Astrocyte (in vitro differentiated cells and primary cell): ENCODE results near the gene ASH1L. TPM values are rescaled to one million over a fixed set of nuclear protein-coding genes. Genes with fewer than 3 reads are reported as not detected.

Source experiments
- DNase-seq: peaks from one replicate; pipeline ENCODE4 v3.0.0-alpha.2; 2010; ENCODE audit warnings: low read depth
- FAIRE-seq: peaks from 2 replicates; lab custom pipeline; 2011; peaks lifted over from hg19 to GRCh38; lab: Jason Lieb, UNC
- H2AFZ ChIP-seq: 2 replicates; pipeline ENCODE4 v1.6.0; 2012; ENCODE audit warnings: low read depth, low read length, inconsistent platforms
- H3K27ac ChIP-seq: 2 replicates; pipeline ENCODE4 v1.5.1; 2011; ENCODE audit warnings: low read depth, low read length, inconsistent platforms
- H3K27me3 ChIP-seq: 2 replicates; pipeline ENCODE4 v1.6.0; 2011; ENCODE audit warnings: low read length, inconsistent platforms; ENCODE audit not compliant: insufficient read depth
- H3K36me3 ChIP-seq: 2 replicates; pipeline ENCODE4 v1.5.1; 2011; ENCODE audit warnings: low read length, inconsistent platforms; ENCODE audit not compliant: insufficient read depth
- H3K4me1 ChIP-seq: 2 replicates; pipeline ENCODE4 v1.5.1; 2011; ENCODE audit warnings: low read length, inconsistent platforms; ENCODE audit not compliant: insufficient read depth
- H3K4me2 ChIP-seq: 2 replicates; pipeline ENCODE4 v1.6.0; 2012; ENCODE audit warnings: low read length, inconsistent platforms
- H3K4me3 ChIP-seq: 2 replicates; pipeline ENCODE4 v1.5.1; 2011; ENCODE audit warnings: low read depth, mild to moderate bottlenecking, low read length, inconsistent platforms; ENCODE audit not compliant: insufficient read depth
- H3K79me2 ChIP-seq: 2 replicates; pipeline ENCODE4 v1.6.0; 2012; ENCODE audit warnings: mild to moderate bottlenecking, low read length, inconsistent platforms; ENCODE audit not compliant: insufficient read depth
- H3K9ac ChIP-seq: 2 replicates; pipeline ENCODE4 v1.6.0; 2012; ENCODE audit warnings: mild to moderate bottlenecking, low read length, inconsistent platforms
- H3K9me3 ChIP-seq: 2 replicates; pipeline ENCODE4 v1.5.1; 2012; ENCODE audit warnings: low read depth, mild to moderate bottlenecking, low read length, inconsistent platforms; ENCODE audit not compliant: insufficient read depth
- H4K20me1 ChIP-seq: 2 replicates; pipeline ENCODE4 v1.6.0; 2012; ENCODE audit warnings: low read length, inconsistent platforms; ENCODE audit not compliant: insufficient read depth
- H3K27ac Mint-ChIP-seq: one replicate; pipeline ENCODE4 v1.8.0; 2021; ENCODE audit warnings: mild to moderate bottlenecking, mixed read lengths; ENCODE audit not compliant: unreplicated experiment
- H3K27me3 Mint-ChIP-seq: one replicate; pipeline ENCODE4 v1.8.0; 2021; ENCODE audit warnings: low read depth, mixed read lengths; ENCODE audit not compliant: unreplicated experiment
- H3K36me3 Mint-ChIP-seq: one replicate; pipeline ENCODE4 v1.8.0; 2021; ENCODE audit warnings: low read depth, mixed read lengths; ENCODE audit not compliant: unreplicated experiment
- H3K4me1 Mint-ChIP-seq: one replicate; pipeline ENCODE4 v1.8.0; 2021; ENCODE audit warnings: low read depth, mixed read lengths; ENCODE audit not compliant: unreplicated experiment
- H3K4me3 Mint-ChIP-seq: one replicate; pipeline ENCODE4 v1.8.0; 2021; ENCODE audit warnings: mild to moderate bottlenecking, moderate library complexity, mixed read lengths; ENCODE audit not compliant: unreplicated experiment
- H3K9me3 Mint-ChIP-seq: one replicate; pipeline ENCODE4 v1.8.0; 2021; ENCODE audit warnings: mild to moderate bottlenecking, mixed read lengths; ENCODE audit not compliant: unreplicated experiment
- EZH2 ChIP-seq: IDR thresholded peaks from 2 replicates; pipeline ENCODE4 v1.6.1; 2012; ENCODE audit warnings: mild to moderate bottlenecking, low read length, inconsistent platforms; ENCODE audit not compliant: insufficient read depth
- total RNA-seq: library from RNA; stranded (reverse); gene quantifications from 2 replicates; pipeline ENCODE4 v1.2.1, GENCODE V29; 2021
- TF ChIP-seq, protein P1 (sequence below): IDR thresholded peaks from 2 replicates; pipeline ENCODE4 v1.5.1; 2011; ENCODE audit warnings: low read depth, mild to moderate bottlenecking, inconsistent platforms, low read length, moderate library complexity; ENCODE audit not compliant: insufficient read depth

The ASH1L gene
- total RNA-seq, 1 donor from 2014 or later: 31.1 TPM

DNA sequence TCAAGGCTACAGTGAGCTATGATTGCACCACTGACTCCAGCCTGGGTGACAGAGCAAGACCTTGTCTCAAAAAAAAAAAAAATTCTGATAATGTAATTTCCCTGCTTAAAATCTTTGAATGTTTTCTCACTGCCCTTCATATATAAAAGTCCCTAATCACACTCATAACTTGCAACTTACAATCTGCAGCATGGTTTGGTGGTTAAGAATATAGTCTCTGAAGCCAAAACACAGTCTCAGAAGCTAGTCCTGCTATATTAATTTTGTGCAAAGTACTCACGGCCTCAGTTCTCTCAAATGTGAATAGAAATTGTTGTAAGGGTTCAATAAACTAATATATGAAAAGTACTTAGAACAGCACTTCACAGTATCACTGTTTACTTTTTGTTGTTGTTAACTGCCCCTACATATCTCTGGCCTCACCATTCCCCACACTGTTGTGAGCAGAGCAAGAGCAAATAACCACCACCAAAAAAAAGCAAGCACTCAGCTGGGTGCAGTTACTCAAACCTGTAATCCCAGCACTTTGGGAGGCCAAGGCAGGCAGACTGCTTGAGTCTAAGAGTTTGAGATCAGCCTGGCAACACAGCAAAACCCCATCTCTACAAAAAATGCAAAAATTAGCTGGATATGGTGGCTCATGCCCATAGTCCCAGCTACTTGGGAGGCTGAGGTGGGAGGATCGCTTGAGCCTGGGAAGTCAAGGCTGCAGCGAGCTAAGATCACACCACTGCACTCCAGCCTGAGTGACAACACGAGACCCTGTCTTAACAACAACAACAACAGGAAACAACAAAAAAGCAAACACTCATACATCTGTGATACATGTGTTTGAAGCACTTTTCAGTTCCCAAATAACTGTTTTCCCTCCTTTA is 22.4 kb downstream of the ASH1L start:
- Histone ChIP-seq H3K4me1 (no peaks in the 10 kb centered on the region), H3K9me3 (no peaks in the 10 kb centered on the region), H4K20me1 (peaks cover 67% of the 10 kb centered on the region), H3K4me3 (no peak overlapping the region), H3K79me2 (peaks cover 96% of the 10 kb centered on the region), H3K27me3 (no peaks in the 10 kb centered on the region), H3K27ac (no peak overlapping the region), H3K4me2 (no peak overlapping the region), H2AFZ (no peak overlapping the region), H3K9ac (no peak overlapping the region), H3K36me3 (no peaks in the 10 kb centered on the region)
- peaks cover 2% of the 10 kb centered on the region for H3K36me3 Mint-ChIP-seq
- peaks cover 18% of the 10 kb centered on the region for H3K4me1 Mint-ChIP-seq
- DNase-seq (no peak), FAIRE-seq (no peak)
- H3K9me3 Mint-ChIP-seq: no peaks in the 10 kb centered on the region
- H3K4me3 Mint-ChIP-seq: no peak overlapping the region
- TF ChIP-seq, protein P1, sequence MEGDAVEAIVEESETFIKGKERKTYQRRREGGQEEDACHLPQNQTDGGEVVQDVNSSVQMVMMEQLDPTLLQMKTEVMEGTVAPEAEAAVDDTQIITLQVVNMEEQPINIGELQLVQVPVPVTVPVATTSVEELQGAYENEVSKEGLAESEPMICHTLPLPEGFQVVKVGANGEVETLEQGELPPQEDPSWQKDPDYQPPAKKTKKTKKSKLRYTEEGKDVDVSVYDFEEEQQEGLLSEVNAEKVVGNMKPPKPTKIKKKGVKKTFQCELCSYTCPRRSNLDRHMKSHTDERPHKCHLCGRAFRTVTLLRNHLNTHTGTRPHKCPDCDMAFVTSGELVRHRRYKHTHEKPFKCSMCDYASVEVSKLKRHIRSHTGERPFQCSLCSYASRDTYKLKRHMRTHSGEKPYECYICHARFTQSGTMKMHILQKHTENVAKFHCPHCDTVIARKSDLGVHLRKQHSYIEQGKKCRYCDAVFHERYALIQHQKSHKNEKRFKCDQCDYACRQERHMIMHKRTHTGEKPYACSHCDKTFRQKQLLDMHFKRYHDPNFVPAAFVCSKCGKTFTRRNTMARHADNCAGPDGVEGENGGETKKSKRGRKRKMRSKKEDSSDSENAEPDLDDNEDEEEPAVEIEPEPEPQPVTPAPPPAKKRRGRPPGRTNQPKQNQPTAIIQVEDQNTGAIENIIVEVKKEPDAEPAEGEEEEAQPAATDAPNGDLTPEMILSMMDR: no peak
- no peak for TF ChIP-seq EZH2
- H3K27ac Mint-ChIP-seq: no peak overlapping the region
- H3K27me3 Mint-ChIP-seq: no peaks in the 10 kb centered on the region

DNA sequence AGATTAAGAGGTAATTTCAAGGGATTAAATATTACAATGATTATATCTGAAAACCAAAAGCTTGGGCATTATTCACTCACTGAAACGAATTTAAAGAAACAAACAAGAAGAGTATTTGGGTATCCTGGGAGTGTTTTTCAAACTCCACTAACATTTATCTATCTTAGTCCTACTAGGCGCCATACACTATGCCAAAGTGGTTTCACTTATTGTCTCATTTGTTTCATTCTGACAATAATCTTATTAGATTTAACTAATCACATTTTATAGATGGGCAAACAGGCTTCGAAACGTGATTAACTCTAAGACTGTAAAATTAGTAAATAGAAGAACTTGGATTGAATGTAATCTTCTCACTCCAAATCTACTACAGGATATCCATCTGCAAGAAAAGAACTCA is 25.4 kb downstream of the ASH1L start:
- DNase-seq (no peak), FAIRE-seq (no peak)
- H3K27me3 Mint-ChIP-seq: no peaks in the 10 kb centered on the region
- Histone ChIP-seq H3K36me3 (no peaks in the 10 kb centered on the region), H3K4me3 (no peak overlapping the region), H3K4me2 (no peak overlapping the region), H3K27me3 (no peaks in the 10 kb centered on the region), H3K9ac (no peak overlapping the region), H2AFZ (no peak overlapping the region), H4K20me1 (peaks cover 75% of the 10 kb centered on the region), H3K9me3 (no peaks in the 10 kb centered on the region), H3K79me2 (peaks cover 95% of the 10 kb centered on the region), H3K27ac (no peak overlapping the region), H3K4me1 (no peaks in the 10 kb centered on the region)
- peaks cover 2% of the 10 kb centered on the region for H3K36me3 Mint-ChIP-seq
- TF ChIP-seq, protein P1: no peak
- TF ChIP-seq EZH2: no peak
- no peak overlapping the region for H3K4me3 Mint-ChIP-seq
- no peaks in the 10 kb centered on the region for H3K9me3 Mint-ChIP-seq
- H3K4me1 Mint-ChIP-seq: peaks cover 21% of the 10 kb centered on the region
- H3K27ac Mint-ChIP-seq: no peak overlapping the region

DNA sequence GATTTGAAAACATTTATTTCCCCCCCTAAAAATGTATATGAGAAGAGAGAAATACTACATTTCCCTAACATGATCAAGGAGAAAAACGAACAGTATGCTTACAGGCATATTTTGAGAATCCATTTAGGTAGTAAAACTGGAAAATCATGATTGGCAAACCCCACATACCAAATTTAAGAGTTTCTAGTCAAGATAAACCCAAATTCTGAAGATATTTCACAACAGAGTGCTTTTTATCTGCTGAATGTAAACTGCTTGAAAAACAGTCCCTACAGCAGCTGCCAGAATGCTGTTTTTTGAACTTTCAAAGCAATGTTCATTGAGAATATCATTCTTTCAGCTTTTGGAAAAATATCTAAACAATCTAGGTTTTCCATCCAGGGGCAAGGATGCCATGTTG is 31.0 kb downstream of the ASH1L start:
- Histone ChIP-seq H2AFZ (no peak overlapping the region), H3K36me3 (no peaks in the 10 kb centered on the region), H3K27ac (no peak overlapping the region), H4K20me1 (peaks cover 80% of the 10 kb centered on the region), H3K4me3 (no peak overlapping the region), H3K4me1 (no peaks in the 10 kb centered on the region), H3K27me3 (no peaks in the 10 kb centered on the region), H3K9me3 (no peaks in the 10 kb centered on the region), H3K4me2 (no peak overlapping the region), H3K79me2 (peaks cover 95% of the 10 kb centered on the region), H3K9ac (no peak overlapping the region)
- FAIRE-seq (no peak), DNase-seq (no peak)
- Mint-ChIP-seq H3K36me3 (no peaks in the 10 kb centered on the region), H3K4me1 (peaks cover 10% of the 10 kb centered on the region), H3K27me3 (no peaks in the 10 kb centered on the region), H3K27ac (no peak overlapping the region), H3K9me3 (no peaks in the 10 kb centered on the region), H3K4me3 (no peak overlapping the region)
- TF ChIP-seq, protein P1: no peak
- no peak for TF ChIP-seq EZH2
